Measurements from ENCODE around the gene AFF3.

AFF3 gene

DNA sequence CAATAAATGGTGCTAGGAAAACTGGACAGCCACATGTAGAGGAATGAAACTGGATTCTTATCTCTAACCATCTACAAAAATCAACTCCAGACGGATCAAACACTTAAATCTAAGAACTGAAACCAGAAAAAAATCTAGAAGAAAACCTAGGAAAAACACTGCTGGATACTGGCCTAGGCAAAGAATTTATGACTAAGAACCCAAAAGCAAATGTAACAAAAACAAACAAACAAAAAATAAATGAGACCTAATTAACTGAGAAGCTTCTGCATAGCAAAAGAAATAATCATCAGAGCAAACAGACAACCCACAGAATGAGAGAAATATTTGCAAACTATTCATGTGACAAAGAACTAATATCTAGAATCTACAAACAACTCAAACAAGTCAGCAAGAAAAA lies 338.5 kb downstream of the AFF3 start:
- DNase-seq (ENCODE audit: extremely low spot score) = no peak
- ChIA-PET POLR2A (no interaction called here), CTCF (no interaction called here)
- TF ChIP-seq, protein P1, sequence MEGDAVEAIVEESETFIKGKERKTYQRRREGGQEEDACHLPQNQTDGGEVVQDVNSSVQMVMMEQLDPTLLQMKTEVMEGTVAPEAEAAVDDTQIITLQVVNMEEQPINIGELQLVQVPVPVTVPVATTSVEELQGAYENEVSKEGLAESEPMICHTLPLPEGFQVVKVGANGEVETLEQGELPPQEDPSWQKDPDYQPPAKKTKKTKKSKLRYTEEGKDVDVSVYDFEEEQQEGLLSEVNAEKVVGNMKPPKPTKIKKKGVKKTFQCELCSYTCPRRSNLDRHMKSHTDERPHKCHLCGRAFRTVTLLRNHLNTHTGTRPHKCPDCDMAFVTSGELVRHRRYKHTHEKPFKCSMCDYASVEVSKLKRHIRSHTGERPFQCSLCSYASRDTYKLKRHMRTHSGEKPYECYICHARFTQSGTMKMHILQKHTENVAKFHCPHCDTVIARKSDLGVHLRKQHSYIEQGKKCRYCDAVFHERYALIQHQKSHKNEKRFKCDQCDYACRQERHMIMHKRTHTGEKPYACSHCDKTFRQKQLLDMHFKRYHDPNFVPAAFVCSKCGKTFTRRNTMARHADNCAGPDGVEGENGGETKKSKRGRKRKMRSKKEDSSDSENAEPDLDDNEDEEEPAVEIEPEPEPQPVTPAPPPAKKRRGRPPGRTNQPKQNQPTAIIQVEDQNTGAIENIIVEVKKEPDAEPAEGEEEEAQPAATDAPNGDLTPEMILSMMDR (IDR thresholded peaks at IDR 0.05; ENCODE audit: control extremely low read depth, extremely low read depth, low read depth, missing control alignments) = no peak

DNA sequence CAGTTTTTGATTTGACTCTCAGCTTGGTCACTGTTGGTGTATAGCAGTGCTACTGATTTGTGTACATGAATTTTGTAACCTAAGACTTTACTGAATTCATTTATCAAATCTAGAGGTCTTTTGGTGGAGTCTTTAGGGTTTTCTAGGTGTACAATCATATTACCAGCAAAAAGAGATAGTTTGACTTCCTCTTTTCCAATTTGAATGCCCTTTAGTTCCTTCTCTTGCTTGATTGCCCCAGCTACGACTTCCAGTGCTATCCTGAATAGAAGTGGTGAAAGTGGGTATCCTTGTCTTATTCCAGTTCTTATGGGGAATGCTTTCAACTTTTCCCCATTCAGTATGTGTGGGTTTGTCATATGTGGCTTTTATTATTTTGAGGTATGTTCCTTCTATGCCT lies 339.7 kb downstream of the AFF3 start:
- POLR2A ChIA-PET = no interaction called here
- no peak for DNase-seq (ENCODE audit: extremely low spot score)
- CTCF ChIA-PET = no interaction called here
- TF ChIP-seq, protein P1 (IDR thresholded peaks at IDR 0.05; ENCODE audit: control extremely low read depth, extremely low read depth, low read depth, missing control alignments) = no peak

DNA sequence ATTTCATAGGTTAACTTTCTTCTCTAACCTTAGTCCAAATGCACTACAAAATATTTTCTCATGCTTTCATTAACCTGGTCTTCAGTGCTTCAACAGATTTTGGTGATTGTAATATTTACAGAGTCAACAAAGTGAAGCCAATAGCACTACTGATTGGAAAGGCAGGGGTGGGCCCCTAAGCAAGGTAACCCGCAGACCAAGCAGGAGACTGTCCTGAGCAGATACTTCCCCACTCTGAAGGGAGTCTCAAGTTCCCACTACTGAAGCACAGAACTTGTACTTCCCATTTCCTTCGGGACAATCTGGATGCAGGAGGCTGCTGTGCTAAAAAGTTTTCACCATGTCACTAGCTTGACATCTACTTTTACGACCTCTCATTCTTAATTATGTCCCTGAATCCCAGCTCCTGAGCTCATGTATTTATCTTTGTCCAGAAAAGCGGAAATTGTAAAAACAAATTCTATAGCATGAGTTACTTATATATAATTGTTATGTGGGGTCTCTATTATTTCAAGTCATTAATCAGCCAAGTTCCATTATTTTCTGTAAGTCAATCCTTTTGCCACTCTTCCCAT lies 341.0 kb downstream of the AFF3 start:
- TF ChIP-seq, protein P1 (IDR thresholded peaks at IDR 0.05; ENCODE audit: control extremely low read depth, extremely low read depth, low read depth, missing control alignments) = no peak
- POLR2A ChIA-PET = no interaction called here
- no peak for DNase-seq (ENCODE audit: extremely low spot score)
- CTCF ChIA-PET = interaction anchor here (0.7 to 1.1 kb wide), 2 partner anchors 9 to 260 kb away, joined by 3 to 4 read pairs; no protein-coding TSS in a partner anchor

DNA sequence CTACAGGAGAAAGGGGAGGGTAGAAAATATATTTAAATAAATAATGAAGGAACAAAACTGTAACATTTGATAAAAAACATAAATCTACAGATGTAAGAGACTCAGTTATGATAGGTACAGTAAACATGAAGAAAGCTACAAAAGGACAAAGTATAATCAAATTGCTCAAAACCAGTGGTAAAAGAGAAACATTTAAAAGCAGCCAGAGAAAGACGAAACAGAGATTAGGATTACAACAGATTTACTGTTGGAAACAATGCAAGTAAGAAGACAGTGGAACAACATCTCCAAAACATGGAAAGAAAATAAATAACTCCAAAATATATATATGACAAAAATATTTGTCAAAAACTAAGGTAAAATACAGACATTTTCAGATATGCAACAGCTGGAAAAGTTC lies 344.9 kb downstream of the AFF3 start:
- DNase-seq (ENCODE audit: extremely low spot score) = no peak
- TF ChIP-seq, protein P1 (IDR thresholded peaks at IDR 0.05; ENCODE audit: control extremely low read depth, extremely low read depth, low read depth, missing control alignments) = no peak
- ChIA-PET CTCF (interaction anchor here (1.7 kb wide), 1 partner anchor 15 kb away, joined by 4 read pairs; no protein-coding TSS in a partner anchor), POLR2A (no interaction called here)

DNA sequence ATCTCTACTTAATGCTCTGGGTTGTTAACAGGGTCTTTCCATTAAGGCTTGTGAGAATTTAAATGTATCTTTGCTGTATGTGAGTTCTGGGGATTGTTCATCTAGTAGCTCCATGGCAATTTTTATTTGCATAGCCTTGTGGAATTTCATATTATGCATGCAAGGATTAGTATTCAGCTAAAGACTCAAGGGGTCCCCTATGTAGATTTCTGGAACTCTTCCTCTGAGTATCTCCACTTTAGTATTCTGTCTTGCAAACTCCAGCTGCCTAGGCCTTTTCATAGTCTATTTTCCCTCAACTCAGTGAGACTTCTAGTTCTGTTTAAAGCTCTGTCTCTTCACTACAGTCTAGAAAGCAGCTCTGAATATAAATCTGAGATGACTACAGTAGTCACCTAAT lies 348.0 kb downstream of the AFF3 start:
- no peak for DNase-seq (ENCODE audit: extremely low spot score)
- CTCF ChIA-PET = interaction anchor here (1.1 kb wide), 1 partner anchor 10 kb away, joined by 4 read pairs; no protein-coding TSS in a partner anchor
- TF ChIP-seq, protein P1 (IDR thresholded peaks at IDR 0.05; ENCODE audit: control extremely low read depth, extremely low read depth, low read depth, missing control alignments) = no peak
- POLR2A ChIA-PET = no interaction called here

DNA sequence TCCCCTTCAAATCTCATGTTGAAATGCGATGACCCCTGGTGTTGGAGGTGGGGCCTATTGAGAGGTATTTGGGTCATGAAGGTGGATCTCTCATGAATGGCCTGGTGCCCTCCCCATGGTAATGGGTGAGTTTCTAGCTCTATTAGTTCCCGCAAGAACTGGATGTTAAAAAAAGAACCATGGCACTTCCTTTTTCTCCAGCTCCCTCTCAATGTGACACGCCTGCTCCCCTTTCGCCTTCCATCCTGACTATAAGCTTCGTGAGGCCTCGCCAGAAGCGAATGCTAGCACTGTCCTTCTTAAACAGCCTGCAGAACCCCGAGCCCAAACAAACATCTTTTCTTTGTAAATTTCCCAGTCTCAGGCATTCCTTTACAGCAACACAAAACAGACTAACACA lies 349.4 kb downstream of the AFF3 start:
- no peak for DNase-seq (ENCODE audit: extremely low spot score)
- CTCF ChIA-PET = interaction anchor here (1.1 to 1.3 kb wide), 4 partner anchors 8 to 27 kb away, joined by 3 to 4 read pairs (median 4); no protein-coding TSS in a partner anchor
- POLR2A ChIA-PET = no interaction called here
- TF ChIP-seq, protein P1 (IDR thresholded peaks at IDR 0.05; ENCODE audit: control extremely low read depth, extremely low read depth, low read depth, missing control alignments) = no peak
